Activated naive CD4-positive, alpha-beta T cell treated with anti-CD3 and anti-CD28 coated beads, Interleukin-2, amount 50 U/mL, for 24 hours (primary cell): Measurements from ENCODE around the gene PCDH1.

Experiments
- H3K27ac Mint-ChIP-seq: one replicate; pipeline ENCODE4 v1.8.0; 2021; ENCODE audit warnings: mild to moderate bottlenecking, mixed read lengths
- H3K27me3 Mint-ChIP-seq: one replicate; pipeline ENCODE4 v1.8.0; 2021; ENCODE audit warnings: mixed read lengths
- H3K36me3 Mint-ChIP-seq: one replicate; pipeline ENCODE4 v1.8.0; 2021; ENCODE audit warnings: mixed read lengths
- H3K4me1 Mint-ChIP-seq: one replicate; pipeline ENCODE4 v1.8.0; 2021; ENCODE audit warnings: mixed read lengths
- H3K4me3 Mint-ChIP-seq: one replicate; pipeline ENCODE4 v1.8.0; 2021; ENCODE audit warnings: mild to moderate bottlenecking, mixed read lengths
- H3K9me3 Mint-ChIP-seq: one replicate; pipeline ENCODE4 v1.8.0; 2021; ENCODE audit warnings: mixed read lengths

Gene PCDH1

GRCh38 chr5:141870871-141871270 is 7.3 kb downstream of the PCDH1 start:
- no peaks in the 10 kb centered on the region for H3K4me1 Mint-ChIP-seq
- no peak overlapping the region for H3K4me3 Mint-ChIP-seq
- no peak overlapping the region for H3K27ac Mint-ChIP-seq
- no peaks in the 10 kb centered on the region for H3K9me3 Mint-ChIP-seq
- peaks cover 26% of the 10 kb centered on the region for H3K27me3 Mint-ChIP-seq
- H3K36me3 Mint-ChIP-seq = no peaks in the 10 kb centered on the region

GRCh38 chr5:141870228-141870627 is 8.0 kb downstream of the PCDH1 start:
- H3K27ac Mint-ChIP-seq = no peak overlapping the region
- H3K4me1 Mint-ChIP-seq = no peaks in the 10 kb centered on the region
- H3K9me3 Mint-ChIP-seq = no peaks in the 10 kb centered on the region
- no peaks in the 10 kb centered on the region for H3K36me3 Mint-ChIP-seq
- H3K27me3 Mint-ChIP-seq = peaks cover 24% of the 10 kb centered on the region
- H3K4me3 Mint-ChIP-seq = no peak overlapping the region

- H3K27me3 Mint-ChIP-seq = peaks cover 19% of the 10 kb centered on the region
- no peaks in the 10 kb centered on the region for H3K9me3 Mint-ChIP-seq
- H3K4me3 Mint-ChIP-seq = no peak overlapping the region
Measured at GRCh38 chr5:141869514-141869913, 8.7 kb downstream of the PCDH1 start.

GRCh38 chr5:141869040-141869439 is 9.2 kb downstream of the PCDH1 start:
- Mint-ChIP-seq H3K27ac (no peak overlapping the region), H3K27me3 (peaks cover 14% of the 10 kb centered on the region)

More at GRCh38 chr5:141869514-141869913, 8.7 kb downstream of the PCDH1 start:
- no peaks in the 10 kb centered on the region for H3K4me1 Mint-ChIP-seq
- no peak overlapping the region for H3K27ac Mint-ChIP-seq
- H3K36me3 Mint-ChIP-seq = no peaks in the 10 kb centered on the region

GRCh38 chr5:141868541-141868940 is 9.7 kb downstream of the PCDH1 start:
- Mint-ChIP-seq H3K27me3 (peaks cover 9% of the 10 kb centered on the region), H3K4me3 (no peak overlapping the region), H3K9me3 (no peaks in the 10 kb centered on the region), H3K4me1 (no peaks in the 10 kb centered on the region), H3K36me3 (no peaks in the 10 kb centered on the region), H3K27ac (no peak overlapping the region)

More at GRCh38 chr5:141869040-141869439, 9.2 kb downstream of the PCDH1 start:
- Mint-ChIP-seq H3K4me1 (no peaks in the 10 kb centered on the region), H3K36me3 (no peaks in the 10 kb centered on the region), H3K4me3 (no peak overlapping the region), H3K9me3 (no peaks in the 10 kb centered on the region)

- Mint-ChIP-seq H3K27me3 (peaks cover 9% of the 10 kb centered on the region), H3K36me3 (no peaks in the 10 kb centered on the region), H3K4me1 (no peaks in the 10 kb centered on the region), H3K27ac (no peak overlapping the region), H3K9me3 (no peaks in the 10 kb centered on the region), H3K4me3 (no peak overlapping the region)
Measured at GRCh38 chr5:141867651-141868050, 10.6 kb downstream of the PCDH1 start.

- Mint-ChIP-seq H3K27me3 (peaks cover 7% of the 10 kb centered on the region), H3K4me3 (no peak overlapping the region), H3K4me1 (no peaks in the 10 kb centered on the region), H3K27ac (no peak overlapping the region), H3K9me3 (no peaks in the 10 kb centered on the region), H3K36me3 (no peaks in the 10 kb centered on the region)
Measured at GRCh38 chr5:141867139-141867538, 11.1 kb downstream of the PCDH1 start.

GRCh38 chr5:141866096-141866495 is 12.1 kb downstream of the PCDH1 start:
- Mint-ChIP-seq H3K4me3 (no peak overlapping the region), H3K27me3 (peaks cover 6% of the 10 kb centered on the region), H3K36me3 (no peaks in the 10 kb centered on the region), H3K27ac (no peak overlapping the region), H3K9me3 (no peaks in the 10 kb centered on the region), H3K4me1 (no peaks in the 10 kb centered on the region)

- H3K36me3 Mint-ChIP-seq = no peaks in the 10 kb centered on the region
Measured at GRCh38 chr5:141865406-141865805, 12.8 kb downstream of the PCDH1 start.

GRCh38 chr5:141864371-141865370 is 13.5 kb downstream of the PCDH1 start:
- Mint-ChIP-seq H3K36me3 (no peaks in the 10 kb centered on the region), H3K4me3 (no peak overlapping the region), H3K27ac (no peak overlapping the region), H3K9me3 (no peaks in the 10 kb centered on the region), H3K4me1 (no peaks in the 10 kb centered on the region), H3K27me3 (no peaks in the 10 kb centered on the region)

More at GRCh38 chr5:141865406-141865805, 12.8 kb downstream of the PCDH1 start:
- no peak overlapping the region for H3K27ac Mint-ChIP-seq
- no peak overlapping the region for H3K4me3 Mint-ChIP-seq
- H3K27me3 Mint-ChIP-seq = no peaks in the 10 kb centered on the region
- no peaks in the 10 kb centered on the region for H3K9me3 Mint-ChIP-seq
- no peaks in the 10 kb centered on the region for H3K4me1 Mint-ChIP-seq

GRCh38 chr5:141863569-141864178 is 14.5 kb downstream of the PCDH1 start:
- H3K9me3 Mint-ChIP-seq = no peaks in the 10 kb centered on the region
- H3K4me3 Mint-ChIP-seq = no peak overlapping the region
- H3K27me3 Mint-ChIP-seq = no peaks in the 10 kb centered on the region
- H3K27ac Mint-ChIP-seq = no peak overlapping the region
- H3K4me1 Mint-ChIP-seq = no peaks in the 10 kb centered on the region
- H3K36me3 Mint-ChIP-seq = no peaks in the 10 kb centered on the region

- H3K4me1 Mint-ChIP-seq = no peaks in the 10 kb centered on the region
- no peaks in the 10 kb centered on the region for H3K36me3 Mint-ChIP-seq
- H3K9me3 Mint-ChIP-seq = no peaks in the 10 kb centered on the region
- H3K27ac Mint-ChIP-seq = no peak overlapping the region
- H3K27me3 Mint-ChIP-seq = no peaks in the 10 kb centered on the region
- no peak overlapping the region for H3K4me3 Mint-ChIP-seq
Measured at GRCh38 chr5:141862936-141863543, 15.2 kb downstream of the PCDH1 start.

GRCh38 chr5:141861194-141861593 is 17.0 kb downstream of the PCDH1 start:
- Mint-ChIP-seq H3K27ac (no peak overlapping the region), H3K4me3 (no peak overlapping the region), H3K27me3 (no peaks in the 10 kb centered on the region), H3K36me3 (no peaks in the 10 kb centered on the region), H3K9me3 (no peaks in the 10 kb centered on the region), H3K4me1 (no peaks in the 10 kb centered on the region)

- no peaks in the 10 kb centered on the region for H3K4me1 Mint-ChIP-seq
- no peak overlapping the region for H3K4me3 Mint-ChIP-seq
- no peaks in the 10 kb centered on the region for H3K36me3 Mint-ChIP-seq
- H3K27ac Mint-ChIP-seq = no peak overlapping the region
- H3K27me3 Mint-ChIP-seq = no peaks in the 10 kb centered on the region
- no peaks in the 10 kb centered on the region for H3K9me3 Mint-ChIP-seq
Measured at GRCh38 chr5:141858079-141858765, 20.0 kb downstream of the PCDH1 start.

GRCh38 chr5:141857226-141857625 is 21.0 kb downstream of the PCDH1 start:
- no peak overlapping the region for H3K27ac Mint-ChIP-seq
- H3K4me3 Mint-ChIP-seq = no peak overlapping the region

More at GRCh38 chr5:141857226-141857625, 21.0 kb downstream of the PCDH1 start:
- Mint-ChIP-seq H3K36me3 (no peaks in the 10 kb centered on the region), H3K4me1 (no peaks in the 10 kb centered on the region), H3K27me3 (no peaks in the 10 kb centered on the region), H3K9me3 (no peaks in the 10 kb centered on the region)
